Activated CD4-positive, alpha-beta T cell treated with anti-CD3 and anti-CD28 coated beads, Interleukin-2, amount 10 ng/mL, durations not matched to agents 7 days and 5 days (primary cell): Measurements from ENCODE around the gene GALNT4. TPM values are rescaled to one million over a fixed set of nuclear protein-coding genes. Genes with fewer than 3 reads are reported as not detected.

Experiments
- CTCF ChIA-PET: fragments of 350-600 bp; sonication (Branson Sonifier 250); formaldehyde crosslinking; loops from one replicate; lab custom pipeline; 2021; ENCODE audit warnings: antibody characterized with exemption; lab: Charles Lee
- POLR2A ChIA-PET: fragments of 350-600 bp; sonication (Branson Sonifier 250); formaldehyde crosslinking; loops from one replicate; lab custom pipeline; 2021; ENCODE audit warnings: antibody characterized with exemption; lab: Charles Lee
- DNase-seq: peaks from one replicate; pipeline ENCODE4 v3.0.0-alpha.2; 2020
- H3K27ac Mint-ChIP-seq: one replicate; pipeline ENCODE4 v1.8.0; 2021; ENCODE audit warnings: mild to moderate bottlenecking, moderate library complexity, mixed read lengths
- H3K27me3 Mint-ChIP-seq: one replicate; pipeline ENCODE4 v1.8.0; 2021; ENCODE audit warnings: mixed read lengths
- H3K36me3 Mint-ChIP-seq: one replicate; pipeline ENCODE4 v1.8.0; 2021; ENCODE audit warnings: low read depth, mixed read lengths
- H3K4me1 Mint-ChIP-seq: one replicate; pipeline ENCODE4 v1.8.0; 2021; ENCODE audit warnings: mixed read lengths
- H3K4me3 Mint-ChIP-seq: one replicate; pipeline ENCODE4 v1.8.0; 2021; ENCODE audit warnings: mild to moderate bottlenecking, moderate library complexity, mixed read lengths
- H3K9me3 Mint-ChIP-seq: one replicate; pipeline ENCODE4 v1.8.0; 2021; ENCODE audit warnings: mixed read lengths
- total RNA-seq, 2 experiments: library from RNA; stranded (reverse); gene quantifications; one replicate each; pipeline ENCODE4 v1.2.3, GENCODE V29; 2021

The GALNT4 gene
- total RNA-seq, 2 experiments from 2014 or later = 12.2 to 13.3 TPM

- H3K27ac Mint-ChIP-seq = no peak overlapping the region
- POLR2A ChIA-PET = no interaction called here
These were observed 21.6 kb upstream of the GALNT4 start for GRCh38 chr12:89546151-89546550.

GRCh38 chr12:89544681-89545184, 20.1 kb upstream of the GALNT4 start:
- DNase-seq = no peak
- H3K9me3 Mint-ChIP-seq = no peaks in the 10 kb centered on the region
- H3K36me3 Mint-ChIP-seq = no peaks in the 10 kb centered on the region
- no peak overlapping the region for H3K27ac Mint-ChIP-seq
- H3K4me1 Mint-ChIP-seq = peaks cover 3% of the 10 kb centered on the region
- no peaks in the 10 kb centered on the region for H3K27me3 Mint-ChIP-seq
- no peak overlapping the region for H3K4me3 Mint-ChIP-seq
- CTCF ChIA-PET = interaction anchor here (0.6 to 2.7 kb wide), 7 partner anchors 15 to 1477 kb away, joined by 3 to 11 read pairs (median 3); no protein-coding TSS in a partner anchor
- POLR2A ChIA-PET = no interaction called here

More at GRCh38 chr12:89546151-89546550, 21.6 kb upstream of the GALNT4 start:
- no peaks in the 10 kb centered on the region for H3K27me3 Mint-ChIP-seq
- H3K9me3 Mint-ChIP-seq = no peaks in the 10 kb centered on the region
- CTCF ChIA-PET = no interaction called here
- peaks cover 3% of the 10 kb centered on the region for H3K4me1 Mint-ChIP-seq
- H3K4me3 Mint-ChIP-seq = no peak overlapping the region
- no peaks in the 10 kb centered on the region for H3K36me3 Mint-ChIP-seq
- no peak for DNase-seq

- ChIA-PET POLR2A (no interaction called here), CTCF (interaction anchor here (0.9 to 2.7 kb wide), 8 partner anchors 14 to 559 kb away, joined by 3 to 11 read pairs (median 4); no protein-coding TSS in a partner anchor)
- Mint-ChIP-seq H3K9me3 (no peaks in the 10 kb centered on the region), H3K27me3 (no peaks in the 10 kb centered on the region), H3K4me1 (peaks cover 3% of the 10 kb centered on the region), H3K36me3 (no peaks in the 10 kb centered on the region), H3K4me3 (no peak overlapping the region), H3K27ac (no peak overlapping the region)
- no peak for DNase-seq
These were observed 19.4 kb upstream of the GALNT4 start for GRCh38 chr12:89544022-89544421.

GRCh38 chr12:89542912-89543592, 18.5 kb upstream of the GALNT4 start:
- Mint-ChIP-seq H3K4me3 (no peak overlapping the region), H3K9me3 (no peaks in the 10 kb centered on the region), H3K4me1 (peaks cover 3% of the 10 kb centered on the region), H3K27me3 (no peaks in the 10 kb centered on the region), H3K27ac (peak overlapping the region; percentile 15), H3K36me3 (no peaks in the 10 kb centered on the region)
- CTCF ChIA-PET = interaction anchor here (0.6 to 2.7 kb wide), 10 partner anchors 9 to 574 kb away, joined by 3 to 11 read pairs (median 4); no protein-coding TSS in a partner anchor
- POLR2A ChIA-PET = no interaction called here
- DNase-seq = peak; percentile 78

GRCh38 chr12:89542236-89542635, 17.6 kb upstream of the GALNT4 start:
- H3K4me3 Mint-ChIP-seq = no peak overlapping the region
- no peak for DNase-seq
- no peaks in the 10 kb centered on the region for H3K36me3 Mint-ChIP-seq
- peaks cover 3% of the 10 kb centered on the region for H3K4me1 Mint-ChIP-seq
- no peaks in the 10 kb centered on the region for H3K27me3 Mint-ChIP-seq
- CTCF ChIA-PET = interaction anchor here (0.6 to 2.7 kb wide), 8 partner anchors 9 to 574 kb away, joined by 3 to 11 read pairs (median 6); no protein-coding TSS in a partner anchor
- POLR2A ChIA-PET = no interaction called here
- H3K9me3 Mint-ChIP-seq = no peaks in the 10 kb centered on the region
- H3K27ac Mint-ChIP-seq = no peak overlapping the region

- Mint-ChIP-seq H3K9me3 (no peaks in the 10 kb centered on the region), H3K27me3 (no peaks in the 10 kb centered on the region), H3K4me3 (no peak overlapping the region), H3K27ac (no peak overlapping the region), H3K36me3 (no peaks in the 10 kb centered on the region), H3K4me1 (peaks cover 3% of the 10 kb centered on the region)
- DNase-seq = no peak
- ChIA-PET CTCF (interaction anchor here (1.1 kb wide), 1 partner anchor 9 kb away, joined by 3 read pairs; no protein-coding TSS in a partner anchor), POLR2A (no interaction called here)
These were observed 16.0 kb upstream of the GALNT4 start for GRCh38 chr12:89540586-89540985.

- H3K9me3 Mint-ChIP-seq = no peaks in the 10 kb centered on the region
- no peaks in the 10 kb centered on the region for H3K27me3 Mint-ChIP-seq
- H3K4me3 Mint-ChIP-seq = no peak overlapping the region
- H3K27ac Mint-ChIP-seq = no peak overlapping the region
- H3K36me3 Mint-ChIP-seq = no peaks in the 10 kb centered on the region
- DNase-seq = no peak
- ChIA-PET CTCF (interaction anchor here (1.1 to 1.9 kb wide), 3 partner anchors 8 to 170 kb away, joined by 3 to 6 read pairs (median 3); partner anchors contain the start of gene POC1B), POLR2A (no interaction called here)
- peaks cover 3% of the 10 kb centered on the region for H3K4me1 Mint-ChIP-seq
These were observed 15.0 kb upstream of the GALNT4 start for GRCh38 chr12:89539426-89540223.

- CTCF ChIA-PET = interaction anchor here (1.2 to 1.9 kb wide), 2 partner anchors 13 to 171 kb away, joined by 3 to 6 read pairs; partner anchors contain the start of gene POC1B
- no peaks in the 10 kb centered on the region for H3K36me3 Mint-ChIP-seq
- H3K27ac Mint-ChIP-seq = no peak overlapping the region
- peaks cover 3% of the 10 kb centered on the region for H3K4me1 Mint-ChIP-seq
- POLR2A ChIA-PET = no interaction called here
- no peak for DNase-seq
- no peaks in the 10 kb centered on the region for H3K9me3 Mint-ChIP-seq
- no peaks in the 10 kb centered on the region for H3K27me3 Mint-ChIP-seq
- no peak overlapping the region for H3K4me3 Mint-ChIP-seq
These were observed 14.3 kb upstream of the GALNT4 start for GRCh38 chr12:89538897-89539296.

- no peaks in the 10 kb centered on the region for H3K36me3 Mint-ChIP-seq
- no peak overlapping the region for H3K27ac Mint-ChIP-seq
- no peaks in the 10 kb centered on the region for H3K4me1 Mint-ChIP-seq
- CTCF ChIA-PET = interaction anchor here (1.0 to 1.6 kb wide), 2 partner anchors 13 to 518 kb away, joined by 3 read pairs; no protein-coding TSS in a partner anchor
- H3K4me3 Mint-ChIP-seq = no peak overlapping the region
- POLR2A ChIA-PET = no interaction called here
- H3K9me3 Mint-ChIP-seq = no peaks in the 10 kb centered on the region
- DNase-seq = no peak
- no peaks in the 10 kb centered on the region for H3K27me3 Mint-ChIP-seq
These were observed 12.8 kb upstream of the GALNT4 start for GRCh38 chr12:89537389-89537788.

GRCh38 chr12:89529738-89530137, 5.1 kb upstream of the GALNT4 start:
- peak; percentile 23 for DNase-seq
- Mint-ChIP-seq H3K36me3 (no peaks in the 10 kb centered on the region), H3K27me3 (no peaks in the 10 kb centered on the region), H3K27ac (no peak overlapping the region), H3K4me1 (peaks cover 28% of the 10 kb centered on the region), H3K4me3 (no peak overlapping the region), H3K9me3 (no peaks in the 10 kb centered on the region)
- ChIA-PET CTCF (interaction anchor here (0.6 to 3.8 kb wide), 5 partner anchors 15 to 547 kb away, joined by 3 to 17 read pairs (median 3); no protein-coding TSS in a partner anchor), POLR2A (no interaction called here)

GRCh38 chr12:89528434-89528833, 3.8 kb upstream of the GALNT4 start:
- ChIA-PET POLR2A (no interaction called here), CTCF (interaction anchor here (1.4 to 3.8 kb wide), 4 partner anchors 15 to 511 kb away, joined by 4 to 17 read pairs (median 6); no protein-coding TSS in a partner anchor)
- Mint-ChIP-seq H3K4me3 (no peak overlapping the region), H3K27ac (no peak overlapping the region), H3K27me3 (no peaks in the 10 kb centered on the region), H3K4me1 (peaks cover 36% of the 10 kb centered on the region), H3K36me3 (peaks cover 7% of the 10 kb centered on the region), H3K9me3 (no peaks in the 10 kb centered on the region)
- DNase-seq = no peak
